Nephron (organoid): Measurements from ENCODE around the gene CFAP92.

ENCODE experiments used
- H3K27ac Mint-ChIP-seq, 3 experiments: 2 replicates each; pipeline ENCODE4 v1.8.0; 2020; ENCODE audit warnings: mixed read lengths in 3 of 3, mild to moderate bottlenecking in 2 of 3, moderate library complexity in 1 of 3
- H3K27me3 Mint-ChIP-seq: 2 replicates; pipeline ENCODE4 v1.8.0; 2021; ENCODE audit warnings: low read depth, mild to moderate bottlenecking, moderate library complexity, mixed read lengths
- H3K36me3 Mint-ChIP-seq: 2 replicates; pipeline ENCODE4 v1.8.0; 2020; ENCODE audit warnings: low read depth, mixed read lengths
- H3K4me1 Mint-ChIP-seq: 2 replicates; pipeline ENCODE4 v1.8.0; 2020; ENCODE audit warnings: mixed read lengths
- H3K4me3 Mint-ChIP-seq, 3 experiments: 2 replicates each; pipeline ENCODE4 v1.8.0; 2020; ENCODE audit warnings: mild to moderate bottlenecking in 3 of 3, mixed read lengths in 3 of 3, moderate library complexity in 2 of 3
- H3K9me3 Mint-ChIP-seq: 2 replicates; pipeline ENCODE4 v1.8.0; 2020; ENCODE audit warnings: mixed read lengths
- TF ChIP-seq, protein P1 (sequence below), 3 experiments: fragments of 200-600 bp; sonication (generic); IDR thresholded peaks; one replicate each; pipeline ENCODE4 v1.5.0; 2021; ENCODE audit warnings: antibody characterized with exemption in 3 of 3; ENCODE audit not compliant: unreplicated experiment in 3 of 3

CFAP92 gene

DNA sequence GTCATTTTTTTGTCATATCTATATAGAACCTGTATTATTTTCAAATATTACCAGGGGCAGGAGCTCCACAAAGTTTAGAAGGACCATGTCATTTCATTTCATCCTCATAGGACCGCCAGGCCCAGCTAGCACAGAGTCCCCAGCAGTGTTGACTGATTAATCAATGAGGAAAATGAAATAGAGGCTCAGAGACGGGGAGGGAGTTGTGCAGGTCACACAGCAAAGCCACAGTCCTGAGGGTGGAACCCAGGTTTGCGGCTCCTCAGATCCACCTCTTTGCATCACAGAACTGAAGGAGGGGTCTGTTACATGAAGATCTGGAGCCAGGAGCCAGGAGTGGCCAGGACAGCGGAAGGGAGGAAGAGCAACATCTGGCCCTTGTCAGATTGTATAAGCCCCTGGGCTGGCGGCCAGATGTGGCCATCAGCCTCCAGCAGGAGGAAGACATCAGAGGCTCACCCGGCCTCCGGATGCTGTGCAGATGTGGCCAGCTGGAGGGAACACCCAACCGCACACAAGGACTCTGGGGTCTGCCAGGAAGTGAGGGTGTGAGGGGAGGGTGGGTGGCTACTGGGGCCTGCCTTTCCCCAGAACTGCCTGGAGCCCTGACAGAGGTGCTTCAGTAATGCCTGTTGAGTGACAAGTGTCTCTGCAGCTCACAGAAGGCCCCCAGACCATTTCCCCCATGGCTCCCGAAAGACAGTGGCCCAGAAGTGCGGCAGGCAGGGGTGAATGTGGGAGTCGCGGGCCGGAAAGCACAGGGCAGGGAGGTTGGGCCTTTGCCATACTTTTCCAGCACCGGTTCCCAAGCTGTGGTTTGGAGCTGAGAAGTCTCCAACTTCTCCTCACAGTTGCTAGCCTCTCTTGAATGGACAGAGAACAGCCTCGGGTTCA lies 28.5 kb upstream of the CFAP92 start:
- Mint-ChIP-seq H3K36me3 (no peaks in the 10 kb centered on the region), H3K4me3 (no peak overlapping the region), H3K27ac (peak overlapping the region; percentile 21 to 81 (median 77)), H3K4me1 (peaks cover 61% of the 10 kb centered on the region), H3K27me3 (peaks cover 3% of the 10 kb centered on the region), H3K9me3 (peaks cover 5% of the 10 kb centered on the region)
- TF ChIP-seq, protein P1, sequence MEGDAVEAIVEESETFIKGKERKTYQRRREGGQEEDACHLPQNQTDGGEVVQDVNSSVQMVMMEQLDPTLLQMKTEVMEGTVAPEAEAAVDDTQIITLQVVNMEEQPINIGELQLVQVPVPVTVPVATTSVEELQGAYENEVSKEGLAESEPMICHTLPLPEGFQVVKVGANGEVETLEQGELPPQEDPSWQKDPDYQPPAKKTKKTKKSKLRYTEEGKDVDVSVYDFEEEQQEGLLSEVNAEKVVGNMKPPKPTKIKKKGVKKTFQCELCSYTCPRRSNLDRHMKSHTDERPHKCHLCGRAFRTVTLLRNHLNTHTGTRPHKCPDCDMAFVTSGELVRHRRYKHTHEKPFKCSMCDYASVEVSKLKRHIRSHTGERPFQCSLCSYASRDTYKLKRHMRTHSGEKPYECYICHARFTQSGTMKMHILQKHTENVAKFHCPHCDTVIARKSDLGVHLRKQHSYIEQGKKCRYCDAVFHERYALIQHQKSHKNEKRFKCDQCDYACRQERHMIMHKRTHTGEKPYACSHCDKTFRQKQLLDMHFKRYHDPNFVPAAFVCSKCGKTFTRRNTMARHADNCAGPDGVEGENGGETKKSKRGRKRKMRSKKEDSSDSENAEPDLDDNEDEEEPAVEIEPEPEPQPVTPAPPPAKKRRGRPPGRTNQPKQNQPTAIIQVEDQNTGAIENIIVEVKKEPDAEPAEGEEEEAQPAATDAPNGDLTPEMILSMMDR (IDR thresholded peaks at IDR 0.05; ENCODE audit: unreplicated experiment in 3 of 3), result no peak

DNA sequence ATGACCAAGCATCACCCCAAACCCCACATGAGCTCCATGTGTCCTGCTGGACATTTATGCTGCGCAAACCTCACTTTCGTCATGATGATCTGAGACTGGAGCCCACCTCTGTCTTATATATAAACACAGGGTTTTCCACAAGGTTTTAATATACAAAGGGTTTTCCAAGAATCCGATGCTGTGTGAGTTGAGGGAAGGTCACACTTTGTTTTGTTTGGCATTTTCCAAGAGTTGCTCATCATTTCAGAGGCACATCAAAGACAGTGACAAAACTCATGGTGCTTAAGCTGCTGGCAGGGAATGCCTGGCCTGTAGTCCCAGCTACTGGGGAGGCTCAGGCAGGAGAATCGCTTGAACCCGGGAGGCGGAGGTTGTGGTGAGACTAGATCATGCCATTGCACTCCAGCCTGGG lies 27.3 kb upstream of the CFAP92 start:
- peaks cover 59% of the 10 kb centered on the region for H3K4me1 Mint-ChIP-seq
- no peak overlapping the region for H3K27ac Mint-ChIP-seq
- no peaks in the 10 kb centered on the region for H3K27me3 Mint-ChIP-seq
- peaks cover 5% of the 10 kb centered on the region for H3K9me3 Mint-ChIP-seq
- TF ChIP-seq, protein P1 (IDR thresholded peaks at IDR 0.05; ENCODE audit: unreplicated experiment in 3 of 3), result no peak
- H3K36me3 Mint-ChIP-seq, result no peaks in the 10 kb centered on the region
- no peak overlapping the region for H3K4me3 Mint-ChIP-seq

DNA sequence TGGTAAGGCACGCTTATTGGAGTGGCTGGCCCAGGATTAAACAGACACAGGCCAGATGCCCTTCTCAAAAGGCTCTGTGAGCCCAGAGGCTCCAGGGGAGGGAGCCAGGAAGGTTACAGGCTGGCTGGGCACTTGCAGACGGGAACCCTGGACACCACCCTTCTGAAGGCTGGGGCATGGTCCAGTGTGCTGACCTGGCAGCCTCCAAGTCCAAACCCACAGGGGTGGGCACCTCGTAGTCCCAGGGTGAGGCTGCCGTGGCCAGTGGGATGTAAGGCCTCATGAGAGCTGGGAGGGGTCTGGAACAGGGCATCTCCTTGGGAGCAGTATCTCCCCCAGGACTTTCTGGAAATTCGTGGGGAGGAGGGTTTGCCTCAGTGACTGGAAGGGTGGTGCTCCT lies 26.8 kb upstream of the CFAP92 start:
- H3K36me3 Mint-ChIP-seq, result no peaks in the 10 kb centered on the region
- TF ChIP-seq, protein P1 (IDR thresholded peaks at IDR 0.05; ENCODE audit: unreplicated experiment in 3 of 3), result no peak
- no peaks in the 10 kb centered on the region for H3K27me3 Mint-ChIP-seq
- no peak overlapping the region for H3K27ac Mint-ChIP-seq
- peaks cover 5% of the 10 kb centered on the region for H3K9me3 Mint-ChIP-seq
- peaks cover 59% of the 10 kb centered on the region for H3K4me1 Mint-ChIP-seq
- H3K4me3 Mint-ChIP-seq, result no peak overlapping the region

DNA sequence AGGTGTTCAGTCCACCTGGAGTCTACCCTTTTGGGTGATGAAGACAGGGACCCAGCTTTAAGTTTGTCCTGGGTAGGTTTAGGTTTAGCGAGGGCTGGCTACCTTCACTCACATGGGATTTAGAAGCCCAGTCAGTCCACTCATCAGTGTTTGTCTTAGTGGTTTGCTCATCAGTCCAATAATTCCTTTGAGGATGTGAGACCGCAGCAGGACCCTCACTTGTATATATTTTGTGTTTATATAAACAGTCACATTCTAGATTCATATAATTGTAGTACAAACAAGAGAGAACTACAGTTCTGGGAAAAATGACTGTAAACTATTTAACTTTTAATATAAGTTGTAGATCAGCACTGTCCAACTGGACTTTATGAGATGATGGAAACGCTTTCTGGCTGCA lies 25.4 kb upstream of the CFAP92 start:
- H3K9me3 Mint-ChIP-seq, result peaks cover 2% of the 10 kb centered on the region
- H3K4me3 Mint-ChIP-seq, result no peak overlapping the region
- H3K27me3 Mint-ChIP-seq, result no peaks in the 10 kb centered on the region
- peaks cover 62% of the 10 kb centered on the region for H3K4me1 Mint-ChIP-seq
- no peak overlapping the region for H3K27ac Mint-ChIP-seq
- TF ChIP-seq, protein P1 (IDR thresholded peaks at IDR 0.05; ENCODE audit: unreplicated experiment in 3 of 3), result no peak
- H3K36me3 Mint-ChIP-seq, result no peaks in the 10 kb centered on the region

DNA sequence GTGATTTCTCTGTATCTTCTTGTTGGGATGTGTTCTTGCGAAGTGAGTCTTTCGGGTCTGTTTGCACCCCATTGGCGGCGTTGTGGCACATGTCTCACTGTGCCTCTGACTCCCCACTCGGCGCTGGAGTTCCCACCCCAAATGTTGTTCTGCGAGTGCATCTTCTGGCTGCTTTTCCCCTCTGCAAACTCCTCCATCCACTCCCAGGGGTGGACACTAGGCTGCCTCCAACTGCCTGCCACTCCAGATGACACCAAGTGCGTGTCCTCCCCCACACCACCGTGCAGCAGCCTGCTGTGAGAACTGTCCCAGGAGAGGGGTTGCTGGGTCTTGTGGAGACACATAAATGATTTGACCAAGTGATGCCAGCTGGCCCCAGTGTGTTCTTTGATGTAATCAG lies 24.9 kb upstream of the CFAP92 start:
- no peaks in the 10 kb centered on the region for H3K36me3 Mint-ChIP-seq
- TF ChIP-seq, protein P1 (IDR thresholded peaks at IDR 0.05; ENCODE audit: unreplicated experiment in 3 of 3), result no peak
- H3K4me3 Mint-ChIP-seq, result peak overlapping the region in 1 of 3 experiments; percentile 11
- H3K27me3 Mint-ChIP-seq, result no peaks in the 10 kb centered on the region
- peaks cover 2% of the 10 kb centered on the region for H3K9me3 Mint-ChIP-seq
- H3K4me1 Mint-ChIP-seq, result peaks cover 59% of the 10 kb centered on the region
- H3K27ac Mint-ChIP-seq, result no peak overlapping the region

DNA sequence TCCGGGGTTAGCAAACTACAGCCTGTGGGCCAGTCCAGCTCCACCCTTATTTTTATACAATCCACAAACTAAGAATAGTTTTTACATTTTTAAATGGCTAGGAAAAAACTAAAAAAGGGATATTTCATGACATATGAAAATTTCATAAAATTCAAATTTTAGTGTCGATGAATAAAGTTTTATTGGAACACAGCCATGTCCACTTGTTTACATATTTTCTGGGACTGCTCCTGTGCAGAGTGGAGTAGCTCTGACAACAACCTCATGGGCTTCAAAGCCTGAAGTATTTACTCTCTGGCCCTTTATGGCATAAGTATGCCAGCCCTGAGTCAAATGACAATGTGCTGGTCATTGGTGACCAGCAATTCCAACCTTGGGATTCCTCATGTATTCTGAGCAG lies 24.4 kb upstream of the CFAP92 start:
- TF ChIP-seq, protein P1 (IDR thresholded peaks at IDR 0.05; ENCODE audit: unreplicated experiment in 3 of 3), result no peak
- Mint-ChIP-seq H3K9me3 (peaks cover 2% of the 10 kb centered on the region), H3K27me3 (no peaks in the 10 kb centered on the region), H3K4me1 (peaks cover 58% of the 10 kb centered on the region), H3K4me3 (no peak overlapping the region), H3K36me3 (no peaks in the 10 kb centered on the region), H3K27ac (no peak overlapping the region)
